Testis (tissue), 3 donors: Measurements from ENCODE around the gene ARF5. TPM values are rescaled to one million over a fixed set of nuclear protein-coding genes. Genes with fewer than 3 reads are reported as not detected.

ENCODE experiments used
- DNase-seq: peaks from one replicate; pipeline ENCODE4 v3.0.0-alpha.2; 2019
- H3K27ac ChIP-seq, 2 donors: fragments of 200-600 bp; sonication (generic); one replicate each; pipeline ENCODE4 v1.5.1; 2019
- H3K27me3 ChIP-seq: fragments of 200-600 bp; sonication (generic); one replicate; pipeline ENCODE4 v1.5.1; 2019
- H3K36me3 ChIP-seq: fragments of 200-600 bp; sonication (generic); one replicate; pipeline ENCODE4 v1.5.1; 2017; ENCODE audit warnings: low read depth; ENCODE audit errors: missing control alignments
- H3K4me1 ChIP-seq: fragments of 200-600 bp; sonication (generic); one replicate; pipeline ENCODE4 v1.5.1; 2019
- H3K4me3 ChIP-seq, 2 donors: fragments of 200-600 bp; sonication (generic); one replicate each; pipeline ENCODE4 v1.5.1; 2017 to 2019
- H3K9me3 ChIP-seq: fragments of 200-600 bp; sonication (generic); one replicate; pipeline ENCODE4 v1.5.1; 2017
- CTCF ChIP-seq, 3 experiments: fragments of 450-650 bp in 2 of 3; fragments of 200-600 bp in 1 of 3; sonication (generic) in 1 of 3; IDR thresholded peaks; one replicate each; pipeline ENCODE4 v1.5.1; 2016 to 2019; ENCODE audit warnings: antibody characterized with exemption in 3 of 3, mild to moderate bottlenecking in 2 of 3, moderate library complexity in 1 of 3
- POLR2A ChIP-seq: fragments of 450-650 bp; IDR thresholded peaks from one replicate; pipeline ENCODE4 v1.6.1; 2017; ENCODE audit warnings: antibody characterized with exemption, mild to moderate bottlenecking, moderate library complexity
- WGBS, 2 donors: methylation state at CpG; one replicate each; pipeline ENCODE4 v1.1.5; 2018; 5-methylcytosine and 5-hydroxymethylcytosine counted together
- intact Hi-C: fragments of 100-400 bp; cut with DNase I; formaldehyde crosslinking; loops from one replicate; pipeline ENCODE4 v1.15.1; 2023; ENCODE audit warnings: low total_unique reads
- polyA plus RNA-seq: library from polyadenylated mRNA; stranded (reverse); fragments of 350-450 nt; fragmentation: Illumina TruSeq; extraction: RNeasy Lipid Tissue Mini Kit (QIAGEN cat#74804); gene quantifications from one replicate; pipeline ENCODE4 v1.2.3, GENCODE V29; 2014; ENCODE audit warnings: low read depth, low replicate concordance; ENCODE audit not compliant: insufficient read depth
- total RNA-seq, 2 donors: library from RNA; depleted of rRNA; stranded (reverse); fragments of >200 nt; gene quantifications; one replicate each; pipeline ENCODE4 v1.2.3, GENCODE V29; 2016

ARF5 gene
- total and polyA plus RNA-seq, 3 donors from 2014 or later, result 161 to 190 (median 171) TPM

- no peaks in the 10 kb centered on the region for H3K9me3 ChIP-seq
- WGBS, 2 donors, result 63 to 88% methylated on average over 1 of the region's 1 CpG
- DNase-seq, result no peak
- H3K36me3 ChIP-seq, result no peaks in the 10 kb centered on the region
- intact Hi-C loops, result no loop called here
- H3K27me3 ChIP-seq, result no peaks in the 10 kb centered on the region
- H3K27ac ChIP-seq, result peak overlapping the region in 1 of 2 donors; percentile 6
- no peak overlapping the region for H3K4me3 ChIP-seq
- peaks cover 34% of the 10 kb centered on the region for H3K4me1 ChIP-seq
- TF ChIP-seq CTCF (IDR thresholded peaks at IDR 0.05), result no peak
- no peak for TF ChIP-seq POLR2A
Measured at GRCh38 chr7:127581716-127582115, 6.5 kb upstream of the ARF5 start.

- H3K36me3 ChIP-seq, result no peaks in the 10 kb centered on the region
- TF ChIP-seq CTCF (IDR thresholded peaks at IDR 0.05), result no peak
- no peak for TF ChIP-seq POLR2A
- no peaks in the 10 kb centered on the region for H3K9me3 ChIP-seq
- no peak overlapping the region for H3K4me3 ChIP-seq
- peaks cover 36% of the 10 kb centered on the region for H3K4me1 ChIP-seq
- intact Hi-C loops, result no loop called here
- DNase-seq, result peak; percentile 94
- 48 to 53% methylated on average over 8 to 14 of the region's 14 CpGs for WGBS, 2 donors
- H3K27me3 ChIP-seq, result no peaks in the 10 kb centered on the region
- H3K27ac ChIP-seq, result no peak overlapping the region
Measured at GRCh38 chr7:127582361-127582760, 5.8 kb upstream of the ARF5 start.

DNA sequence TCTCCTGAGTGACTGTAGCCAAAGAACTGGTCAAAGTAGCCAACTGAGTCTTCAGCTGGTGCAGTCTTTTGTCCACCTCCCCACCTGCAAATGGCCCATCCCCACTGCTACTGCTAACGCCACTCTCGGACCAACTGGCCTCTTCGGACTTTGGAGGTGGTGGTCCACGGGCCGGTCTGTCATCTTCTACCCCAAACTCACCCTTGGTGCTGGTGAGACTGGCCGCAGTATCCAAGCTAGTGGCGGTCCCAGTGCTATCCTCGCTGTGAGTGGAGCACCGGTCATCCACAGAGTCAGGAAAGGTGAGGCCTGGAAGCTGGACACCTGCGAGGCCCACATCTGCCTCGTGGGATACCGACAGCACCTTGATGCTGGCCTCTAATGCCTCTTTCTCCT, 3.6 kb upstream of the ARF5 start:
- Histone ChIP-seq H3K27ac (peak overlapping the region; percentile 67 to 92), H3K36me3 (no peaks in the 10 kb centered on the region), H3K4me1 (peaks cover 49% of the 10 kb centered on the region), H3K27me3 (no peaks in the 10 kb centered on the region), H3K9me3 (no peaks in the 10 kb centered on the region), H3K4me3 (peak overlapping the region; percentile 93 to 96)
- intact Hi-C loops, result no loop called here
- no peak for TF ChIP-seq POLR2A
- TF ChIP-seq CTCF (IDR thresholded peaks at IDR 0.05), result no peak
- 21% methylated on average over 8 to 12 of the region's 12 CpGs for WGBS, 2 donors
- no peak for DNase-seq

DNA sequence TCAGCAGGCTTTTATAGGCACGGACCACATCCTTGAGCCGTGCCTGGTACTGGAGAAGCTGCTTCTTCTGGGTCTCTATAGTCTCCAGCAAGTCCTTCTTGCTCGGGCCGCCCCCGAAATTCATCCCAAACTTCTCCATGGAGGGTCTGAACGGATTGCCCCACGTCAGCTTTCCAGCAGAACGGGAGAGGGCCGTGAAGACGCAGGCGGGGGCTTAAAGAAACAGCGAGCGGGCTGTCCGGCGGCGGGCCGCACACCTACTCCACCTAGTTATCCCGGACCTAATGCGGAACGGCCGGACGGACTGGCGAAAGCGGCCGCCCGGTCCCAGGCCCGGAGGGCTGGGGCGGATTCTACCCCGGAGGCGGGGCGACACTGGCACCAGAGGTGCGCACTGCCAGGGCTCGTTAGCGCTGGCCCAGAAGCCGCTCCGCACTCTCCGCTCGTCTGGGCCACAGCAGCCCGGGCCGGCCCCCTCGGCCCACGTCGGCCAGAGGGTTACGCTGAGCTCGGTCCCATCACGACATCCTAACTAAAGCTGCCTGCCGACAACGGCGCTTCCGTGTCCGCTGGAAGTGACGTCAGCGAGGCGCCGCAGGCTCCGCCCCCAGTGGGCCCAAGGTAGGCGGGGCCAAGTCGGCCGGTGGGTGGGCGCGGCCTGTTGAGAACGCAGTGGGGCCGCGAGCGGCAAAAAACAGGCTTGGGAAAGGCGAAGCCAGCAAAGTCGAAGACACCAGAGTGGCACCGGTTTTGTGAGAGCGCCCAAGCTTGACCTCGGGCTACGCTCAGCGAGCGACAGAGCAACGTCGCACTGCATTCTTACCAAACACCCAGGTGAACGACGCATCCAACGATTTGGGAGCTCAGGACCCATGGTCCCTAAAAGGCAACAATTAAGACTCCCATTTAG, 2.9 kb upstream of the ARF5 start, which contains the start of gene GCC1:
GCC1 (minus strand) TSS at position 553 of the 910 bp plus-strand sequence; CDS start at position 139, 414 bp downstream.
- peak; percentile 95 for DNase-seq
- H3K4me3 ChIP-seq, result peak within 1 kb of the TSS; percentile 93 to 96
- H3K36me3 ChIP-seq, result no peaks in the 10 kb centered on the region
- peaks cover 52% of the 10 kb centered on the region for H3K4me1 ChIP-seq
- TF ChIP-seq CTCF (IDR thresholded peaks at IDR 0.05) (no peak), POLR2A (peak; percentile 71)
- no peaks in the 10 kb centered on the region for H3K9me3 ChIP-seq
- no peaks in the 10 kb centered on the region for H3K27me3 ChIP-seq
- 0 to 2% methylated on average over 55 to 67 of the region's 78 CpGs for WGBS, 2 donors
- intact Hi-C loops, result no loop called here
- peak within 1 kb of the TSS; percentile 67 to 92 for H3K27ac ChIP-seq
